CD4-positive, CD25-positive, alpha-beta regulatory T cell (primary cell): ENCODE results near the gene GALR2. TPM values are rescaled to one million over a fixed set of nuclear protein-coding genes. Genes with fewer than 3 reads are reported as not detected.
A peak's percentile ranks its signal among the peaks of the same experiment; 100 is the strongest.

Experiments
- ATAC-seq, 2 donors: fragments of 150-1000 bp; cut with Tn5 transposase; one replicate each; pipeline ENCODE4 v1.10.0; 2021; ENCODE audit warnings: low read depth in 2 of 2, moderate number of reproducible peaks in 2 of 2, moderate library complexity in 1 of 2
- DNase-seq, 3 donors: peaks; one replicate each; pipeline versions ENCODE4 v3.0.0 to v3.0.0-alpha.2; 2012 to 2022; ENCODE audit warnings: mixed read lengths in 1 of 3
- H3K27ac ChIP-seq: one replicate; pipeline ENCODE4 v1.7.0; 2013; ENCODE audit warnings: mild to moderate bottlenecking, low read length; ENCODE audit not compliant: insufficient read depth, poor library complexity, severe bottlenecking
- H3K27me3 ChIP-seq: one replicate; pipeline ENCODE4 v1.7.0; 2013; ENCODE audit warnings: low read length; ENCODE audit not compliant: control insufficient read depth, insufficient read depth
- H3K36me3 ChIP-seq: one replicate; pipeline ENCODE4 v1.7.0; 2013; ENCODE audit warnings: mild to moderate bottlenecking, low read length, moderate library complexity; ENCODE audit not compliant: control insufficient read depth, insufficient read depth
- H3K4me1 ChIP-seq: 2 replicates; pipeline ENCODE4 v1.7.0; 2013; ENCODE audit warnings: mild to moderate bottlenecking, low read length; ENCODE audit not compliant: insufficient read depth, control insufficient read depth, poor library complexity, severe bottlenecking
- H3K4me3 ChIP-seq: one replicate; pipeline ENCODE4 v1.7.0; 2013; ENCODE audit warnings: low read depth, mild to moderate bottlenecking, low read length, moderate library complexity
- H3K9me3 ChIP-seq, 2 experiments: 1 replicate in 1 of 2; 2 replicates in 1 of 2; pipeline ENCODE4 v1.7.0; 2013; ENCODE audit warnings: low read length in 2 of 2, mild to moderate bottlenecking in 1 of 2, moderate library complexity in 1 of 2; ENCODE audit not compliant: control insufficient read depth in 2 of 2
- H3K27ac Mint-ChIP-seq, 3 donors: one replicate each; pipeline ENCODE4 v1.8.0; 2020 to 2022; ENCODE audit warnings: mild to moderate bottlenecking in 3 of 3, mixed read lengths in 3 of 3, moderate library complexity in 2 of 3
- H3K27me3 Mint-ChIP-seq: one replicate; pipeline ENCODE4 v1.8.0; 2022; ENCODE audit warnings: mild to moderate bottlenecking, mixed read lengths
- H3K36me3 Mint-ChIP-seq: one replicate; pipeline ENCODE4 v1.8.0; 2020; ENCODE audit warnings: mixed read lengths
- H3K4me1 Mint-ChIP-seq, 4 donors: one replicate each; pipeline ENCODE4 v1.8.0; 2020 to 2022; ENCODE audit warnings: mixed read lengths in 4 of 4, mild to moderate bottlenecking in 1 of 4
- H3K4me3 Mint-ChIP-seq, 4 donors: one replicate each; pipeline ENCODE4 v1.8.0; 2020 to 2022; ENCODE audit warnings: mild to moderate bottlenecking in 4 of 4, mixed read lengths in 4 of 4, moderate library complexity in 3 of 4
- H3K9me3 Mint-ChIP-seq, 7 donors: one replicate each; pipeline ENCODE4 v1.8.0; 2020 to 2022; ENCODE audit warnings: mixed read lengths in 7 of 7, mild to moderate bottlenecking in 3 of 7, moderate library complexity in 2 of 7
- polyA plus RNA-seq, 4 donors: library from polyadenylated mRNA; unstranded; fragments of 300-500 nt; fragmentation: Illumina TruSeq; gene quantifications; one replicate each; pipeline ENCODE4 v1.2.3, GENCODE V29; 2021
- total RNA-seq: library from RNA; stranded (reverse); gene quantifications from one replicate; pipeline ENCODE4 v1.2.3, GENCODE V29; 2022

The GALR2 gene
- total and polyA plus RNA-seq, 5 donors from 2014 or later, result 0.41 to 0.86 (median 0.62) TPM; not detected in 2

DNA sequence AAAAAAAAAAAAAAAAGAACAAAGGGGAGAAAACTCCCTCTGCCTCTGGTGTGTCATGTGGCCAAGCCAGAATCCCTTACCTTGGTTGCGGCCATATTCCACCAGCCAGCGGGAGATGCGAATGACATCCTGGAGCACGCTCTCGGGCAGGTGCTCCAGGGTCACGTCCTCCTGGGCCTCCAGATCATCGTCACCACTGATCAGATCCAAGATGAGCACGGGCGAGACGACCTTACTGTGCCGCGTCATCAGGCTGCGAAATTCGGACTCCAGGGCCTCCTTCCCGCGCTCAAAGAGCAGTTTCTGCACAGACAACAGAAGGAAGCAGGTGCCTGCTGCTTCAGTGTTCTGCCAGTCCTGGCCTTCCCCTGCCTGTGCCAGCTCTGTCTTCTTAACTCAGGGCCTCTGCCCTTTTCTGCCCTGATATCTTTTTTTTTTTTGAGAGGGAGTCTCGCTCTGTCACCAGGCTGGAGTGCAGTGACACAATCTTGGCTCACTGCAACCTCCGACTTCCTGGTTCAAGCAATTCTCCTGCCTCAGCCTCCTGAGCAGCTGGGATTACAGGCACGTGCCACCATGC is 23.2 kb downstream of the GALR2 start:
- DNase-seq, result no peak
- ATAC-seq, result no peak
- Mint-ChIP-seq H3K27ac (no peak overlapping the region), H3K4me3 (peak overlapping the region in 1 of 4 donors; percentile 51), H3K9me3 (no peaks in the 10 kb centered on the region), H3K36me3 (peaks cover 29% of the 10 kb centered on the region), H3K4me1 (peaks cover 5 to 28% (median 13%) of the 10 kb centered on the region in 4 donors), H3K27me3 (no peaks in the 10 kb centered on the region)
- no peaks in the 10 kb centered on the region for H3K27me3 ChIP-seq
- no peak overlapping the region for H3K27ac ChIP-seq
- H3K9me3 ChIP-seq, result no peaks in the 10 kb centered on the region
- H3K36me3 ChIP-seq, result peaks cover 68% of the 10 kb centered on the region
- no peak overlapping the region for H3K4me3 ChIP-seq
- peaks cover 12% of the 10 kb centered on the region for H3K4me1 ChIP-seq

- Histone ChIP-seq H3K4me1 (peaks cover 24% of the 10 kb centered on the region), H3K27ac (peak overlapping the region; percentile 82), H3K9me3 (no peaks in the 10 kb centered on the region), H3K36me3 (peaks cover 25% of the 10 kb centered on the region), H3K27me3 (no peaks in the 10 kb centered on the region), H3K4me3 (peak overlapping the region; percentile 85)
- DNase-seq (no peak), ATAC-seq (peak in 1 of 2 donors; percentile 2)
- Mint-ChIP-seq H3K27me3 (no peaks in the 10 kb centered on the region), H3K27ac (peak overlapping the region; percentile 98 to 99 (median 99)), H3K36me3 (peaks cover 17% of the 10 kb centered on the region), H3K4me3 (peak overlapping the region; percentile 93 to 98 (median 97)), H3K9me3 (no peaks in the 10 kb centered on the region), H3K4me1 (peaks cover 10 to 37% (median 19%) of the 10 kb centered on the region in 4 donors)
Observed at GRCh38 chr17:76102944-76103273, 28.3 kb downstream of the GALR2 start.

- Histone ChIP-seq H3K9me3 (no peaks in the 10 kb centered on the region), H3K4me1 (peaks cover 24% of the 10 kb centered on the region), H3K36me3 (peaks cover 24% of the 10 kb centered on the region), H3K4me3 (peak within 1 kb of the TSS; percentile 85), H3K27me3 (no peaks in the 10 kb centered on the region), H3K27ac (peak within 1 kb of the TSS; percentile 82)
- H3K9me3 Mint-ChIP-seq, result no peaks in the 10 kb centered on the region
- peak within 1 kb of the TSS; percentile 93 to 98 (median 97) for H3K4me3 Mint-ChIP-seq
- peak within 1 kb of the TSS; percentile 98 to 99 (median 99) for H3K27ac Mint-ChIP-seq
- ATAC-seq, result peak; percentile 86 to 88
- DNase-seq, result peak; percentile 89 to 93 (median 92)
- H3K27me3 Mint-ChIP-seq, result no peaks in the 10 kb centered on the region
- H3K36me3 Mint-ChIP-seq, result peaks cover 17% of the 10 kb centered on the region
- H3K4me1 Mint-ChIP-seq, result peaks cover 10 to 37% (median 19%) of the 10 kb centered on the region in 4 donors
Observed at GRCh38 chr17:76103274-76104139, 28.9 kb downstream of the GALR2 start, which contains the start of gene EXOC7. Gene EXOC7 (minus strand): TSS chr17:76103787. CDS start chr17:76103692, 95 bp downstream.

DNA sequence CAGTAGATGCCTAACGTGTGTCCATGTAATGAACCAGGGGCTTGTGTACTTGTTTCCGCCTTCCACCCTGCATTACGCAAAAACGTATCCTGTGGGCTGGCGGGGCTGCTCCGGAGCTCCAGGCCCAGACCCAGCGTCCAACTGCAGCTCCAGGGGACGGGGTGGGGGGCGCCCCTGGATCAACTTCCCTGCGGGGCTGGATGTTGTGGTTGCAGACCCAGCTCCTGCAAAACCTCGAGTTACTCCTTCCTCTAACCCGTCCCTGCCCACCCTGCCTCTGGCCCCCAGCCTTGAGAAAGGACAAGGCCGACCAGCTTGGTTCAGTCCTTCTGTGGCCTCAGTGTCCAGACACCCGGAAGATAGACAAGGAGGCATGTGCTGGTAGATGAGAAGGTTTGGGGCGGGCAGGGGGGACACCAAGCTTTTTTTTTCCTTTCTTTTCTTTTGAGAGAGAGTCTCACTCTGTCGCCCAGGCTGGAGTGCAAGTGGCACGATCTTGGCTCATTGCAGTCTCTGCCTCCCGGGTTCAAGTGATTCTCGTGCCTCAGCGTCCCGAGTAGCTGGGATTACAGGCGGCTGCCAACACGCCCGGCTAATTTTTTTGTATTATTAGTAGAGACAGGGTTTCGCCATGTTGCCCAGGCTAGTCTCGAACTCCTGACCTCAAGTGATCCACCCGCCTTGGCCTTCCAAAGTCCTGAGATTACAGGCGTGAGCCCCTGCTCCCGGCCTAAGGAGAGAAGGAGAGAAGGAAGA is 29.7 kb downstream of the GALR2 start:
- H3K27me3 ChIP-seq, result no peaks in the 10 kb centered on the region
- ATAC-seq (no peak), DNase-seq (no peak)
- Mint-ChIP-seq H3K36me3 (peaks cover 17% of the 10 kb centered on the region), H3K4me3 (peak overlapping the region; percentile 88 to 98 (median 94)), H3K9me3 (no peaks in the 10 kb centered on the region), H3K4me1 (peaks cover 10 to 37% (median 19%) of the 10 kb centered on the region in 4 donors), H3K27me3 (no peaks in the 10 kb centered on the region), H3K27ac (peak overlapping the region; percentile 98 to 99 (median 99))
- H3K27ac ChIP-seq, result peak overlapping the region; percentile 82
- H3K4me3 ChIP-seq, result peak overlapping the region; percentile 85
- H3K9me3 ChIP-seq, result no peaks in the 10 kb centered on the region
- peaks cover 20% of the 10 kb centered on the region for H3K36me3 ChIP-seq
- H3K4me1 ChIP-seq, result peaks cover 24% of the 10 kb centered on the region

GRCh38 chr17:76104896-76105231 is 30.3 kb downstream of the GALR2 start:
- Mint-ChIP-seq H3K9me3 (no peaks in the 10 kb centered on the region), H3K27me3 (no peaks in the 10 kb centered on the region), H3K4me1 (peaks cover 8 to 33% (median 19%) of the 10 kb centered on the region in 4 donors), H3K36me3 (peaks cover 11% of the 10 kb centered on the region), H3K27ac (peak overlapping the region; percentile 6 to 99 (median 86)), H3K4me3 (peak overlapping the region; percentile 73 to 96 (median 84))
- no peaks in the 10 kb centered on the region for H3K27me3 ChIP-seq
- no peak for DNase-seq
- no peaks in the 10 kb centered on the region for H3K9me3 ChIP-seq
- no peak for ATAC-seq
- H3K4me1 ChIP-seq, result peaks cover 24% of the 10 kb centered on the region
- H3K4me3 ChIP-seq, result no peak overlapping the region
- H3K36me3 ChIP-seq, result peaks cover 15% of the 10 kb centered on the region
- no peak overlapping the region for H3K27ac ChIP-seq

DNA sequence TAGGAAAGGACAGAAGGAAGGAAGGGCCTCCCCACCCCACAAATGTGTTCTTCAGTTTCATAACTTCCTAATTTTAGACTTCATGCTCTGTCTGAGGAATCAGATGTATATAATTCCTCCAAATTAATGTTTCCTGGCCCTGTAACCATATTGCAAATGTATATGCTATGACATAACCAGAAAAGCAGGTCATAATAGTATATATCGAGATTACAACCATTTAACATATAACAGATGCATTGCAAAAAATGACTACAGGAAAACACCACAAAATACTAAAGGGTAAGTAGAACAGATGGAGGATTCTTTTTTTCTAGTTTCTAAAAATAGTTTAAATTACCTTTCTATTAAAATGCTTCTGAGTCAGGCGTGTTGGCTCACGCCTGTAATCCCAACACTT is 32.1 kb downstream of the GALR2 start:
- Histone ChIP-seq H3K27ac (no peak overlapping the region), H3K4me3 (no peak overlapping the region), H3K9me3 (no peaks in the 10 kb centered on the region), H3K36me3 (peaks cover 4% of the 10 kb centered on the region), H3K4me1 (peaks cover 21% of the 10 kb centered on the region), H3K27me3 (no peaks in the 10 kb centered on the region)
- Mint-ChIP-seq H3K4me3 (no peak overlapping the region), H3K36me3 (peaks cover under 1% of the 10 kb centered on the region), H3K27me3 (no peaks in the 10 kb centered on the region), H3K4me1 (peaks cover 5 to 22% (median 11%) of the 10 kb centered on the region in 4 donors), H3K27ac (peak overlapping the region in 1 of 3 donors; percentile 81), H3K9me3 (no peaks in the 10 kb centered on the region)
- no peak for ATAC-seq
- DNase-seq, result no peak

- H3K36me3 Mint-ChIP-seq, result no peaks in the 10 kb centered on the region
- Histone ChIP-seq H3K4me1 (peaks cover 14% of the 10 kb centered on the region), H3K36me3 (no peaks in the 10 kb centered on the region), H3K27me3 (no peaks in the 10 kb centered on the region), H3K9me3 (no peaks in the 10 kb centered on the region), H3K4me3 (no peak overlapping the region), H3K27ac (no peak overlapping the region)
- no peaks in the 10 kb centered on the region for H3K9me3 Mint-ChIP-seq
- ATAC-seq, result no peak
- H3K27me3 Mint-ChIP-seq, result no peaks in the 10 kb centered on the region
- H3K4me3 Mint-ChIP-seq, result peak overlapping the region in 1 of 4 donors; percentile 25
- H3K27ac Mint-ChIP-seq, result no peak overlapping the region
- DNase-seq, result peak in 1 of 3 donors; percentile 56
- peaks cover 5 to 16% (median 9%) of the 10 kb centered on the region in 4 donors for H3K4me1 Mint-ChIP-seq
Observed at GRCh38 chr17:76107509-76107908, 32.9 kb downstream of the GALR2 start.
